OCI-LY3 (cell line): Measurements from ENCODE around the gene SKA1.
"Not testable (repeated sequence)": the region's sequence is repeated elsewhere in the genome, so short reads cannot be mapped to it uniquely, and the experiment has no call there.

Experiments
- H2AFZ ChIP-seq: fragments of 200-600, 300-600 bp; shearing (Covaris generic); 2 replicates; pipeline ENCODE4 v1.6.0; 2014; ENCODE audit warnings: antibody characterized with exemption, low read depth, low read length
- H3K27ac ChIP-seq: fragments of 200-600, 300-600 bp; sonication (generic); 2 replicates; pipeline ENCODE4 v1.5.1; 2014; ENCODE audit warnings: mild to moderate bottlenecking, low read length, moderate library complexity, mixed read lengths
- H3K27me3 ChIP-seq: fragments of 200-600, 300-600 bp; sonication (generic); 2 replicates; pipeline ENCODE4 v1.6.1; 2014; ENCODE audit warnings: low read depth, low read length, mixed read lengths
- H3K36me3 ChIP-seq: fragments of 200-600, 300-600 bp; sonication (generic); replicated peaks from 2 replicates; pipeline ENCODE3; 2014; ENCODE audit warnings: low read depth, low read length, mixed read lengths
- H3K4me1 ChIP-seq: fragments of 300-600, 200-600 bp; sonication (generic); 2 replicates; pipeline ENCODE4 v1.6.1; 2014; ENCODE audit warnings: low read length, mixed read lengths
- H3K4me2 ChIP-seq: fragments of 200-600, 300-600 bp; sonication (generic); 2 replicates; pipeline ENCODE4 v1.6.1; 2014; ENCODE audit warnings: low read length, mixed read lengths
- H3K4me3 ChIP-seq: fragments of 300-600, 200-600 bp; sonication (generic); 2 replicates; pipeline ENCODE4 v1.5.1; 2014; ENCODE audit warnings: antibody characterized with exemption, mild to moderate bottlenecking, low read length, moderate library complexity
- H3K79me2 ChIP-seq: fragments of 300-600, 200-600 bp; shearing (Covaris generic); 2 replicates; pipeline ENCODE4 v1.6.1; 2014; ENCODE audit warnings: mild to moderate bottlenecking, low read length, mixed read lengths
- H3K9ac ChIP-seq: fragments of 300-600, 200-600 bp; shearing (Covaris generic); 2 replicates; pipeline ENCODE4 v1.6.0; 2014; ENCODE audit warnings: mild to moderate bottlenecking, low read length, moderate library complexity
- H3K9me3 ChIP-seq: fragments of 200-600, 300-600 bp; shearing (Covaris generic); 2 replicates; pipeline ENCODE4 v1.6.1; 2014; ENCODE audit warnings: low read length, mixed read lengths; ENCODE audit not compliant: insufficient read depth
- H4K20me1 ChIP-seq: fragments of 200-600, 300-600 bp; sonication (generic); 2 replicates; pipeline ENCODE4 v1.6.1; 2016; ENCODE audit warnings: low read length, mixed read lengths; ENCODE audit not compliant: insufficient read depth
- EZH2phosphoT487 ChIP-seq: fragments of 200-600 bp; shearing (Covaris generic); IDR thresholded peaks from 2 replicates; pipeline ENCODE4 v1.6.1; 2018; ENCODE audit warnings: antibody characterized with exemption, mixed run types, low read depth
- TF ChIP-seq, protein P1 (sequence below): fragments of 200-600, 300-600 bp; sonication (generic); IDR thresholded peaks from 2 replicates; pipeline ENCODE4 v1.5.1; 2014; ENCODE audit warnings: antibody characterized with exemption, low read length, low read depth

The SKA1 gene

DNA sequence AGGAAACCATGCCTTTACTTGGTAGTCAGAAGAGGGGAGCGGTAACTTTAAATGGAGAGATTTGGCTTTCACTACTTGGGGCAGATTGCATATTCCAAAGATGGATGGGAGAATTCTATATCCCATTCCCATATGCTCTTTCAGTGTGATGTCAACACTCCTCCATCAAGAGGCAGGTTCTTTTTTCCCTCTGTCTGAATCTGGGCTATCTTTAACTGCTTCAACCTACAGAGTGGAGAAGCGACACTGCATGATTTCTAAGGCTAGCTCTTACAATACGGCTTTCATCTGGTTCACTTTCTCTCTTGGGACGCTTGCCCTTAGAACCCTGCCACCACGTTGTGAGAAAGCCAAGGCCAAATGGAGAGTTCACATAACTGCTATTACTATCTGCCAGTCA lies 34.4 kb downstream of the SKA1 start:
- H3K36me3 ChIP-seq = no peaks in the 10 kb centered on the region
- H3K9me3 ChIP-seq = no peaks in the 10 kb centered on the region
- no peaks in the 10 kb centered on the region for H4K20me1 ChIP-seq
- no peak overlapping the region for H3K4me3 ChIP-seq
- H3K79me2 ChIP-seq = no peaks in the 10 kb centered on the region
- no peak overlapping the region for H3K27ac ChIP-seq
- no peak overlapping the region for H3K9ac ChIP-seq
- no peak overlapping the region for H3K4me2 ChIP-seq
- no peak overlapping the region for H2AFZ ChIP-seq
- no peaks in the 10 kb centered on the region for H3K4me1 ChIP-seq
- TF ChIP-seq, protein P1, sequence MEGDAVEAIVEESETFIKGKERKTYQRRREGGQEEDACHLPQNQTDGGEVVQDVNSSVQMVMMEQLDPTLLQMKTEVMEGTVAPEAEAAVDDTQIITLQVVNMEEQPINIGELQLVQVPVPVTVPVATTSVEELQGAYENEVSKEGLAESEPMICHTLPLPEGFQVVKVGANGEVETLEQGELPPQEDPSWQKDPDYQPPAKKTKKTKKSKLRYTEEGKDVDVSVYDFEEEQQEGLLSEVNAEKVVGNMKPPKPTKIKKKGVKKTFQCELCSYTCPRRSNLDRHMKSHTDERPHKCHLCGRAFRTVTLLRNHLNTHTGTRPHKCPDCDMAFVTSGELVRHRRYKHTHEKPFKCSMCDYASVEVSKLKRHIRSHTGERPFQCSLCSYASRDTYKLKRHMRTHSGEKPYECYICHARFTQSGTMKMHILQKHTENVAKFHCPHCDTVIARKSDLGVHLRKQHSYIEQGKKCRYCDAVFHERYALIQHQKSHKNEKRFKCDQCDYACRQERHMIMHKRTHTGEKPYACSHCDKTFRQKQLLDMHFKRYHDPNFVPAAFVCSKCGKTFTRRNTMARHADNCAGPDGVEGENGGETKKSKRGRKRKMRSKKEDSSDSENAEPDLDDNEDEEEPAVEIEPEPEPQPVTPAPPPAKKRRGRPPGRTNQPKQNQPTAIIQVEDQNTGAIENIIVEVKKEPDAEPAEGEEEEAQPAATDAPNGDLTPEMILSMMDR = no peak
- TF ChIP-seq EZH2phosphoT487 = no peak
- H3K27me3 ChIP-seq = peaks cover 9% of the 10 kb centered on the region; the same call in 1 of the 2 replicates

DNA sequence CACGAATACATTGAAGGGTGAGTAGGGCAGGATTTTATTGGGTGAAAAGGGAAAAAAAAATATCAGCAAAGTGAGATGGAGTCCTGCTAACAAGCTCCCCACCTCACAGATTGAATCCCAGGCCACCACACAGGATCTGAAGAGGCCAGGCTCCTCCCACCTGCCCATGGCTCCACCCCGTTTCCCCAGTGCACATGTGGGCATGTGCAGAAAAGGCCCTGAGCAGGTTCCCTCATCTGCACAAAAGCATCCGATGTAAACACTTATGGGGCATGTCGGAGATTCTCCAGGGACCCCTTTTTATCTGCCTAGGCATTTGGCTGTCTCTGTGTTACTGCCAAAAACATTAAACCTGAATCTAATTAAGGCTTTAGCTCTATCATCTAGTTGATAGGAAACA lies 35.2 kb downstream of the SKA1 start:
- Histone ChIP-seq H3K9ac (no peak overlapping the region), H3K36me3 (no peaks in the 10 kb centered on the region), H3K4me3 (no peak overlapping the region), H3K9me3 (no peaks in the 10 kb centered on the region), H3K27me3 (peaks cover 9% of the 10 kb centered on the region; the same call in 1 of the 2 replicates), H3K79me2 (no peaks in the 10 kb centered on the region), H2AFZ (no peak overlapping the region), H4K20me1 (no peaks in the 10 kb centered on the region), H3K4me2 (no peak overlapping the region), H3K4me1 (no peaks in the 10 kb centered on the region), H3K27ac (no peak overlapping the region)
- TF ChIP-seq EZH2phosphoT487 = no peak
- TF ChIP-seq, protein P1 = no peak

DNA sequence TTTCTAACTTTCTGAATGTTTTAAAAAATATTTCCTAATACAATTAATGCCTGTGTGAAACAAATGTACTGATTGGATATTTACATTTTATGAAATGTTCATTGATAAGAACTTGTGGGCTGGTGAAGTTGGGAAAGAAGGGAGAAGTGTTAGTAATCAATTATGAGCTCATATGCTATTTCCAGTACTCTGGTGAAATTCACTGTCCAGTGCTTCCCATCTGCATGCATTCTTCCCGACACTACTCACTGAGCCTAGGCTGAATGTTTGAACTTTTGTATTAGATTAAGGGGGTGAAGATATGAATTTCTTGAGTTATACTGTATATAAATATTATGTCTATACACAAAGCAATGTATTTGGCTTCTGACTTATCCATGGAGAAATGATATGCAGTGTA lies 36.0 kb downstream of the SKA1 start:
- H3K36me3 ChIP-seq = no peaks in the 10 kb centered on the region
- no peak overlapping the region for H3K9ac ChIP-seq
- no peak overlapping the region for H3K4me2 ChIP-seq
- H3K4me1 ChIP-seq = no peaks in the 10 kb centered on the region
- no peak overlapping the region for H3K4me3 ChIP-seq
- TF ChIP-seq, protein P1 = no peak
- no peak for TF ChIP-seq EZH2phosphoT487
- no peak overlapping the region for H2AFZ ChIP-seq
- no peak overlapping the region for H3K27ac ChIP-seq
- H3K27me3 ChIP-seq = peaks cover 9% of the 10 kb centered on the region; the same call in 1 of the 2 replicates
- H3K79me2 ChIP-seq = no peaks in the 10 kb centered on the region
- no peaks in the 10 kb centered on the region for H3K9me3 ChIP-seq
- H4K20me1 ChIP-seq = no peaks in the 10 kb centered on the region

DNA sequence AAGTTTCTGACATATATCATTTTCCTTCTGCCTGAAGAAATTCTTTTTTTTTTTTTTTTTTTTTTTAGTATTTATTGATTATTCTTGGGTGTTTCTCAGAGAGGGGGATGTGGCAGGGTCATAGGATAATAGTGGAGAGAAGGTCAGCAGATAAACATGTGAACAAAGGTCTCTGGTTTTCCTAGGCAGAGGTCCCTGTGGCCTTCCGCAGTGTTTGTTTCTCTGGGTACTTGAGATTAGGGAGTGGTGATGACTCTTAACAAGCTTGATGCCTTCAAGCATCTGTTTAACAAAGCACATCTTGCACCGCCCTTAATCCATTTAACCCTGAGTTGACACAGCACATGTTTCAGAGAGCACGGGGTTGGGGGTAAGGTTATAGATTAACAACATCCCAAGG lies 42.0 kb downstream of the SKA1 start:
- H3K4me2 ChIP-seq, H3K4me1 ChIP-seq, H3K79me2 ChIP-seq, H3K9me3 ChIP-seq, H2AFZ ChIP-seq, H4K20me1 ChIP-seq, H3K27me3 ChIP-seq, H3K9ac ChIP-seq, H3K36me3 ChIP-seq, H3K27ac ChIP-seq, H3K4me3 ChIP-seq: not testable (repeated sequence)

DNA sequence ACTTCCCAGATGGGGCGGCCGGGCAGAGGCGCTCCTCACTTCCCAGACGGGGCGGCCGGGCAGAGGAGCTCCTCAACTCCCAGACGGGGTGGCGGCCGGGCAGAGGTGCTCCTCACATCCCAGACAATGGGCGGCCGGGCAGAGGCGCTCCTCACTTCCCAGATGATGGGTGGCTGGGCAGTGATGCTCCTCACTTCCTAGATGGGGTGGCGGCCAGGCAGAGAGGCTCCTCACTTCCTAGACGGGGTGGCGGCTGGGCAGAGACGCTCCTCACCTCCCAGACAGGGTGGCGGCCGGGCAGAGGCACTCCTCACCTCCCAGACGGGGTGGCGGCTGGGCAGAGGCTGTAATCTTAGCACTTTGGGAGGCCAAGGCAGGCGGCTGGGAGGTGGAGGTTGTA lies 42.9 kb downstream of the SKA1 start:
- H3K9me3 ChIP-seq, H3K4me1 ChIP-seq: not testable (repeated sequence)

More for the DNA sequence above, 42.9 kb downstream of the SKA1 start:
- not testable (repeated sequence) for H4K20me1 ChIP-seq, H3K4me3 ChIP-seq, H3K27ac ChIP-seq, H3K9ac ChIP-seq, H3K36me3 ChIP-seq, H3K79me2 ChIP-seq, H3K4me2 ChIP-seq, H2AFZ ChIP-seq, H3K27me3 ChIP-seq
